A673 (cell line): ENCODE data around the gene STS. TPM values are rescaled to one million over a fixed set of nuclear protein-coding genes. Genes with fewer than 3 reads are reported as not detected.
A peak's percentile ranks its signal among the peaks of the same experiment; 100 is the strongest.

Source experiments
- BruUV-seq: library from RNA; stranded (reverse); fragments of 400-500 nt; replicated peaks from 2 replicates; lab custom pipeline; 2021; lab: Mats Ljungman, UMichigan
- CTCF ChIA-PET: fragments of 300-600 bp; sonication (Branson Sonifier 250); formaldehyde crosslinking; loops from one replicate; lab custom pipeline; 2022; ENCODE audit warnings: antibody characterized with exemption; lab: Charles Lee
- POLR2A ChIA-PET: fragments of 300-600 bp; sonication (Branson Sonifier 250); formaldehyde crosslinking; loops from one replicate; lab custom pipeline; 2022; ENCODE audit warnings: antibody characterized with exemption; ENCODE audit not compliant: low non-redundant PET; lab: Charles Lee
- DNase-seq: peaks from one replicate; pipeline ENCODE4 v3.0.0-alpha.2; 2015; ENCODE audit warnings: low spot score
- H3K27ac ChIP-seq: fragments of 200-600 bp; sonication (generic); 2 replicates; pipeline ENCODE4 v1.5.1; 2016; ENCODE audit warnings: mixed run types, low read depth, mild to moderate bottlenecking, mixed read lengths, antibody characterized with exemption, low read length; ENCODE audit not compliant: poor library complexity, severe bottlenecking
- H3K27me3 ChIP-seq: fragments of 200-600 bp; sonication (generic); replicated peaks from 2 replicates; pipeline ENCODE4 v1.6.1; 2017; ENCODE audit warnings: mixed run types, low read depth, mild to moderate bottlenecking, mixed read lengths, antibody characterized with exemption, low read length; ENCODE audit not compliant: insufficient read depth, poor library complexity
- H3K36me3 ChIP-seq: fragments of 200-600 bp; sonication (generic); 2 replicates; pipeline ENCODE4 v1.6.1; 2016; ENCODE audit warnings: mixed run types, mild to moderate bottlenecking, mixed read lengths, antibody characterized with exemption, low read length; ENCODE audit not compliant: insufficient read depth, poor library complexity, severe bottlenecking
- H3K4me1 ChIP-seq: fragments of 200-600 bp; sonication (generic); 2 replicates; pipeline ENCODE4 v1.6.1; 2017; ENCODE audit warnings: mixed run types, mild to moderate bottlenecking, mixed read lengths, antibody characterized with exemption, low read length; ENCODE audit not compliant: insufficient read depth, poor library complexity, severe bottlenecking
- H3K4me3 ChIP-seq: fragments of 200-600 bp; sonication (generic); 2 replicates; pipeline ENCODE4 v1.5.1; 2016; ENCODE audit warnings: low read depth, mixed run types, mild to moderate bottlenecking, mixed read lengths, low read length; ENCODE audit not compliant: poor library complexity, severe bottlenecking
- H3K9me3 ChIP-seq: fragments of 200-600 bp; sonication (generic); 2 replicates; pipeline ENCODE4 v1.6.1; 2016; ENCODE audit warnings: mixed run types, low read depth, mild to moderate bottlenecking, mixed read lengths, antibody characterized with exemption, low read length; ENCODE audit not compliant: poor library complexity, severe bottlenecking
- EZH2 ChIP-seq: fragments of 200-600 bp; sonication (generic); IDR thresholded peaks from 2 replicates; pipeline ENCODE4 v1.6.1; 2017; ENCODE audit warnings: borderline replicate concordance, low read depth, mild to moderate bottlenecking, mixed read lengths, antibody characterized with exemption, low read length; ENCODE audit not compliant: poor library complexity, severe bottlenecking
- intact Hi-C: fragments of 100-400 bp; cut with micrococcal nuclease; formaldehyde crosslinking; loops from one replicate; pipeline ENCODE4 v1.10.0; 2022; ENCODE audit not compliant: unreplicated experiment
- total RNA-seq: library from RNA; stranded (reverse); gene quantifications from 2 replicates; pipeline ENCODE4 v1.2.3, GENCODE V29; 2021
- TF ChIP-seq, protein P1 (sequence below): fragments of 300-800, 200-600 bp; sonication (generic); conservative IDR thresholded peaks from 2 replicates; pipeline ENCODE4 v1.5.1; 2017; ENCODE audit warnings: low read depth, mild to moderate bottlenecking, antibody characterized with exemption, low read length, moderate library complexity, mixed read lengths

Gene STS
- total RNA-seq, 1 experiment from 2014 or later: 2.5 TPM

DNA sequence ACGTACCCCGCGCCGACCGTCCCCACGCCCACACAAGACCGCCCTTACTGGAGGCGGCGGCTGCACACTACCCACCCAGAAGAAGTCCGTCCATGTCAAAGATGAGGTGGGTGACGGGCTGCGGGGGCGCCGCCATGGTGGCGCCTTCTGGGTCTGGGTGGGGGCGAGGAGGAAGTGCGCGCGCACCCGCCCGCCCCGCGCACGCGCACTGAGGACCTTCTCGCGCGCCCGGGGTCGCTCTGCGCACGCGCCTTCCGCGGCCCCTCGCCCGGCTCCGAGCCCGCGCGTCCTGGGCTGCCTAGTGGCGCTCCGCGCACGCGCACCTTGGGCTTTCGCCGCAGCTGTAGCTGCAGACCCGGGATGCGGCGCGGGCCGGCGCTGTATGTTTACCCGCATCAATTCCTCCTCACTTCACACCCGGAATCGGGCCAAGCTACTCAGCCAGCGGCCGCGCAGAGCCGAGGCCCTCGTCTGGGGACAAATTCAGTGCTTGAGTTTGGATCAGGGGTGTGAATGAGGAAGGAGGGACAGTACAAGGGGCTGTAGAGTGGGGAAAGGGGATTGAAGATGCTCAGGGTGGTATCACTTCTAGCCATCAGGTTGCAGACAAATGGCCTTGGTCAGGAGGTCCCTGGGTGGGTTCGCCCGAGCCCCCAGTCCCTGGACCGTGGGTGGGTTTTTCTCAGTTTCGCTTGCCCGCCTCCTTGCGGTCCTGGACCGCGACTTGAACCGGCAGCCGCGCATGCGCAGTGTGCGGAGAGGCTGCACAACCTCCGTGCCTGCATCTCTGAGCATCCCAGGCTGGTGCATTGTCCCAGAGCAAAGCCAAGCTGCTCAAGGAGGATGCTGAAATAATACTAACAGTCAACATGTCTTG is 704 bp downstream of the STS start, which contains the start of gene PUDP:
TSS of gene PUDP (minus strand) at position 176 of the 877 bp plus-strand sequence. CDS start at position 136, 40 bp downstream.
- no peak for TF ChIP-seq EZH2
- TF ChIP-seq, protein P1, sequence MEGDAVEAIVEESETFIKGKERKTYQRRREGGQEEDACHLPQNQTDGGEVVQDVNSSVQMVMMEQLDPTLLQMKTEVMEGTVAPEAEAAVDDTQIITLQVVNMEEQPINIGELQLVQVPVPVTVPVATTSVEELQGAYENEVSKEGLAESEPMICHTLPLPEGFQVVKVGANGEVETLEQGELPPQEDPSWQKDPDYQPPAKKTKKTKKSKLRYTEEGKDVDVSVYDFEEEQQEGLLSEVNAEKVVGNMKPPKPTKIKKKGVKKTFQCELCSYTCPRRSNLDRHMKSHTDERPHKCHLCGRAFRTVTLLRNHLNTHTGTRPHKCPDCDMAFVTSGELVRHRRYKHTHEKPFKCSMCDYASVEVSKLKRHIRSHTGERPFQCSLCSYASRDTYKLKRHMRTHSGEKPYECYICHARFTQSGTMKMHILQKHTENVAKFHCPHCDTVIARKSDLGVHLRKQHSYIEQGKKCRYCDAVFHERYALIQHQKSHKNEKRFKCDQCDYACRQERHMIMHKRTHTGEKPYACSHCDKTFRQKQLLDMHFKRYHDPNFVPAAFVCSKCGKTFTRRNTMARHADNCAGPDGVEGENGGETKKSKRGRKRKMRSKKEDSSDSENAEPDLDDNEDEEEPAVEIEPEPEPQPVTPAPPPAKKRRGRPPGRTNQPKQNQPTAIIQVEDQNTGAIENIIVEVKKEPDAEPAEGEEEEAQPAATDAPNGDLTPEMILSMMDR: peak; percentile 23; the same call in 1 of the 2 replicates
- POLR2A ChIA-PET: no interaction called here
- BruUV-seq: no TSS peak
- peak; percentile 86 for DNase-seq
- CTCF ChIA-PET: no interaction called here
- Histone ChIP-seq H3K27me3 (no peaks in the 10 kb centered on the region), H3K4me3 (peak within 1 kb of the TSS; percentile 61), H3K36me3 (no peaks in the 10 kb centered on the region), H3K27ac (peak within 1 kb of the TSS; percentile 84), H3K9me3 (no peaks in the 10 kb centered on the region), H3K4me1 (no peaks in the 10 kb centered on the region)
- intact Hi-C loops: no loop called here

- Histone ChIP-seq H3K27me3 (no peaks in the 10 kb centered on the region), H3K27ac (no peak overlapping the region), H3K4me1 (no peaks in the 10 kb centered on the region), H3K9me3 (no peaks in the 10 kb centered on the region), H3K4me3 (no peak overlapping the region), H3K36me3 (no peaks in the 10 kb centered on the region)
- BruUV-seq: no TSS peak
- no peak for TF ChIP-seq EZH2
- TF ChIP-seq, protein P1: no peak
- intact Hi-C loops: no loop called here
- POLR2A ChIA-PET: no interaction called here
- no peak for DNase-seq
- CTCF ChIA-PET: no interaction called here
These were observed 1.9 kb downstream of the STS start for GRCh38 chrX:7149411-7149810.

GRCh38 chrX:7153231-7153630 is 5.7 kb downstream of the STS start:
- Histone ChIP-seq H3K27ac (no peak overlapping the region), H3K4me1 (no peaks in the 10 kb centered on the region), H3K9me3 (no peaks in the 10 kb centered on the region), H3K27me3 (no peaks in the 10 kb centered on the region), H3K36me3 (no peaks in the 10 kb centered on the region), H3K4me3 (no peak overlapping the region)
- ChIA-PET CTCF (no interaction called here), POLR2A (no interaction called here)
- TF ChIP-seq, protein P1: no peak
- TF ChIP-seq EZH2: no peak
- DNase-seq: no peak
- no TSS peak for BruUV-seq
- intact Hi-C loops: no loop called here
